ENCODE data around the gene BABAM2. TPM values are rescaled to one million over a fixed set of nuclear protein-coding genes. Genes with fewer than 3 reads are reported as not detected.

BABAM2 gene
- polyA plus RNA-seq, 2 donors, result 9.1 to 18.0 TPM

- H3K4me3 ChIP-seq (ENCODE audit: low read depth in 1 of 2, low read length in 2 of 2), result no peak overlapping the region
- no peaks in the 10 kb centered on the region for H3K36me3 ChIP-seq (ENCODE audit: control insufficient read depth in 2 of 2, insufficient read depth in 2 of 2, low read length in 1 of 2)
- H3K9me3 ChIP-seq (ENCODE audit: control insufficient read depth in 2 of 2, insufficient read depth in 1 of 2, low read depth in 1 of 2, low read length in 1 of 2), result no peaks in the 10 kb centered on the region
- 62 to 69% methylated on average over 3 of the region's 3 CpGs for WGBS, 2 donors
- H3K4me1 ChIP-seq (ENCODE audit: control insufficient read depth in 2 of 2, insufficient read depth in 2 of 2, low read length in 1 of 2), result peaks cover 0 to 3% of the 10 kb centered on the region in 2 donors
- no peaks in the 10 kb centered on the region for H3K27me3 ChIP-seq (ENCODE audit: control insufficient read depth in 1 of 2, insufficient read depth in 2 of 2, low read length in 2 of 2)
- H3K27ac ChIP-seq (ENCODE audit: low read depth in 2 of 2, low read length in 1 of 2), result no peak overlapping the region
These were observed 279.0 kb downstream of the BABAM2 start for GRCh38 chr2:28169492-28169891.

DNA sequence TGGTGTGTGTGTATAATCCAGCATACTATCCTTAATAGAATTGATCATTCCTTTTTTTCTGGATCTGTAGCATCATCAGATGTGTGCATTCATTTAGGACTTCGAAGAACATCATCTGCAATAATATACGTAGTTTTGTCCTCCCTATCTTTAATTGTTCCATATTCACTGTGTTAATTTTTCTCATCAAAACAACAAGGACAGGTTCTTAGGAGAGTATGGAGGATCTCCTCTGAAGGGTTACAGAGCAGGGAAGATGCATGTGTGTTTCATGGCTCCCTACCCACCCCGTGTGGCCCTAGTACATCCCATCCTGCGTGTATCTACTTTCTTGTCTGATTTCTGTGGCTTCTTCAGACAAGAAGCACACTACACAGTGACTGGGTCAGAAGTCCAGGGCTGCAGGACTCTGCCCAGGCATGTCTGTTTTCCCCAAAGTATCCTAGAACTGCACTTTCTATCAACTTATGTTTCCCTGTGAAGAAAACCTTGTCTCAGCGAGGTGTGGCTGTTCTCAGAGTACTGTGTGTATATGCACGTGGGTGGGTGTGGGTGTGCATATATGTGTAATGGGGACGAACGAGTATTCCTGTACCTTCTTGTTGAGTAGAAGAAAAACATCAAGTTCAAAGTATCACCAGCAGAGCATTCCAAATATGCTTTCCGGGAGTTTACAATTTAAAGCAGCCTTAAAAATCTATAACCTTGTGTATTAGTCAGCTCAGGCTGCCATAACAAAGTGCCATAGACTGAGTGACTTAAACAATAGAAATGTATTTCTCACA, 281.8 kb downstream of the BABAM2 start:
- H3K27ac ChIP-seq (ENCODE audit: low read depth in 2 of 2, low read length in 1 of 2), result peak overlapping the region; percentile 80 to 83
- peaks cover 0 to 10% of the 10 kb centered on the region in 2 donors for H3K4me1 ChIP-seq (ENCODE audit: control insufficient read depth in 2 of 2, insufficient read depth in 2 of 2, low read length in 1 of 2)
- no peak overlapping the region for H3K4me3 ChIP-seq (ENCODE audit: low read depth in 1 of 2, low read length in 2 of 2)
- H3K27me3 ChIP-seq (ENCODE audit: control insufficient read depth in 1 of 2, insufficient read depth in 2 of 2, low read length in 2 of 2), result no peaks in the 10 kb centered on the region
- WGBS, 2 donors, result 68 to 84% methylated on average over 9 of the region's 9 CpGs
- no peaks in the 10 kb centered on the region for H3K9me3 ChIP-seq (ENCODE audit: control insufficient read depth in 2 of 2, insufficient read depth in 1 of 2, low read depth in 1 of 2, low read length in 1 of 2)
- no peaks in the 10 kb centered on the region for H3K36me3 ChIP-seq (ENCODE audit: control insufficient read depth in 2 of 2, insufficient read depth in 2 of 2, low read length in 1 of 2)

DNA sequence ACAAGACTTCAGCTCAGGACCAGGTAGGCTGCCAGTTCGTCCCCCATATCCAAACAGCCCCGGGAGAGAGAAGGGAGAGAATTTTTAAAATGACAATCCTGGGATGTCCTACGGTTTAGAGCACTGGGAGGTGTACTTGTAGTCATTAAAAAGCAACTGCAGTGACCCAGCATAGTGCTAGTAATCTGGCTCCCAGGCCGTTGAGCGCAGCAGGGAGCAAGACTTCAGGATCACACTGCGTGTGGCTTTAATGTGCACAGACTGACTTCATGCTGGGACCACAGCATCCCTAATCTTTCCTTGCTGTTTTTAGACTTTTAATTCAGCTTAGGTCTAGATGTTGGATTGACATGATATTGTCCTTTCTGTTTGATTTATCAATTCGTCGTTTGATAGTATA, 282.8 kb downstream of the BABAM2 start:
- Histone ChIP-seq H3K4me1 (ENCODE audit: control insufficient read depth in 2 of 2, insufficient read depth in 2 of 2, low read length in 1 of 2) (peaks cover 0 to 10% of the 10 kb centered on the region in 2 donors), H3K4me3 (ENCODE audit: low read depth in 1 of 2, low read length in 2 of 2) (no peak overlapping the region), H3K27ac (ENCODE audit: low read depth in 2 of 2, low read length in 1 of 2) (peak overlapping the region; percentile 6 to 80), H3K36me3 (ENCODE audit: control insufficient read depth in 2 of 2, insufficient read depth in 2 of 2, low read length in 1 of 2) (no peaks in the 10 kb centered on the region), H3K27me3 (ENCODE audit: control insufficient read depth in 1 of 2, insufficient read depth in 2 of 2, low read length in 2 of 2) (no peaks in the 10 kb centered on the region), H3K9me3 (ENCODE audit: control insufficient read depth in 2 of 2, insufficient read depth in 1 of 2, low read depth in 1 of 2, low read length in 1 of 2) (no peaks in the 10 kb centered on the region)
- 70 to 71% methylated on average over 8 of the region's 8 CpGs for WGBS, 2 donors

GRCh38 chr2:28174211-28174610, 283.7 kb downstream of the BABAM2 start:
- Histone ChIP-seq H3K9me3 (ENCODE audit: control insufficient read depth in 2 of 2, insufficient read depth in 1 of 2, low read depth in 1 of 2, low read length in 1 of 2) (no peaks in the 10 kb centered on the region), H3K27ac (ENCODE audit: low read depth in 2 of 2, low read length in 1 of 2) (no peak overlapping the region), H3K27me3 (ENCODE audit: control insufficient read depth in 1 of 2, insufficient read depth in 2 of 2, low read length in 2 of 2) (no peaks in the 10 kb centered on the region), H3K4me1 (ENCODE audit: control insufficient read depth in 2 of 2, insufficient read depth in 2 of 2, low read length in 1 of 2) (peaks cover 0 to 10% of the 10 kb centered on the region in 2 donors), H3K4me3 (ENCODE audit: low read depth in 1 of 2, low read length in 2 of 2) (no peak overlapping the region), H3K36me3 (ENCODE audit: control insufficient read depth in 2 of 2, insufficient read depth in 2 of 2, low read length in 1 of 2) (no peaks in the 10 kb centered on the region)
- 92% methylated on average over 4 of the region's 4 CpGs for WGBS, 2 donors

DNA sequence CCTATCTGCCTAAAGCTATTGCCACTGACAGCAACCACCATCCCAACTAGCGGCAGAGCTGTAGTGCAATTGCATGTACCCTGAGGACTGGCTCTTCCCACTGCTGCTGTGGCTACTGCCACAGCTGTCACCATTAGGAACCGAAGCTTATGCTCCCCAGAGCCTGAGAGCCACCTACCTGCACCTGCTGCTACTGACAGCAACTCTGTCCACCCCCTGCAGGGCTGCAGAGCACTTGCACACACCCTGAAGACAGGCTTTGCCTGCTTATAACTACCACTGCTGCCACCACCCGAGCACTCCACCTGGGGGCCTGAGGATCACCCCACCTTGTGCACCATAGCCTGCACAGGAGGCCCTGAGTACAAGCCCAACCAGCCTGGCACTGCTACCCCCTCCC, 284.5 kb downstream of the BABAM2 start:
- no peak overlapping the region for H3K27ac ChIP-seq (ENCODE audit: low read depth in 2 of 2, low read length in 1 of 2)
- WGBS, 2 donors, result 90 to 91% methylated on average over 3 of the region's 3 CpGs

GRCh38 chr2:28178946-28179345, 288.4 kb downstream of the BABAM2 start:
- H3K4me3 ChIP-seq (ENCODE audit: low read depth in 1 of 2, low read length in 2 of 2), result no peak overlapping the region
- 94% methylated on average over 1 of the region's 1 CpG for WGBS, 2 donors
- H3K27me3 ChIP-seq (ENCODE audit: control insufficient read depth in 1 of 2, insufficient read depth in 2 of 2, low read length in 2 of 2), result no peaks in the 10 kb centered on the region
- no peak overlapping the region for H3K27ac ChIP-seq (ENCODE audit: low read depth in 2 of 2, low read length in 1 of 2)
- no peaks in the 10 kb centered on the region for H3K36me3 ChIP-seq (ENCODE audit: control insufficient read depth in 2 of 2, insufficient read depth in 2 of 2, low read length in 1 of 2)
- H3K9me3 ChIP-seq (ENCODE audit: control insufficient read depth in 2 of 2, insufficient read depth in 1 of 2, low read depth in 1 of 2, low read length in 1 of 2), result no peaks in the 10 kb centered on the region
- peaks cover 0 to 7% of the 10 kb centered on the region in 2 donors for H3K4me1 ChIP-seq (ENCODE audit: control insufficient read depth in 2 of 2, insufficient read depth in 2 of 2, low read length in 1 of 2)

More for the DNA sequence above, 284.5 kb downstream of the BABAM2 start:
- H3K4me3 ChIP-seq (ENCODE audit: low read depth in 1 of 2, low read length in 2 of 2), result no peak overlapping the region
- no peaks in the 10 kb centered on the region for H3K27me3 ChIP-seq (ENCODE audit: control insufficient read depth in 1 of 2, insufficient read depth in 2 of 2, low read length in 2 of 2)
- peaks cover 0 to 10% of the 10 kb centered on the region in 2 donors for H3K4me1 ChIP-seq (ENCODE audit: control insufficient read depth in 2 of 2, insufficient read depth in 2 of 2, low read length in 1 of 2)
- no peaks in the 10 kb centered on the region for H3K9me3 ChIP-seq (ENCODE audit: control insufficient read depth in 2 of 2, insufficient read depth in 1 of 2, low read depth in 1 of 2, low read length in 1 of 2)
- no peaks in the 10 kb centered on the region for H3K36me3 ChIP-seq (ENCODE audit: control insufficient read depth in 2 of 2, insufficient read depth in 2 of 2, low read length in 1 of 2)

- H3K27me3 ChIP-seq (ENCODE audit: control insufficient read depth in 1 of 2, insufficient read depth in 2 of 2, low read length in 2 of 2), result no peaks in the 10 kb centered on the region
- H3K36me3 ChIP-seq (ENCODE audit: control insufficient read depth in 2 of 2, insufficient read depth in 2 of 2, low read length in 1 of 2), result no peaks in the 10 kb centered on the region
- no peaks in the 10 kb centered on the region for H3K4me1 ChIP-seq (ENCODE audit: control insufficient read depth in 2 of 2, insufficient read depth in 2 of 2, low read length in 1 of 2)
- no peak overlapping the region for H3K27ac ChIP-seq (ENCODE audit: low read depth in 2 of 2, low read length in 1 of 2)
- H3K4me3 ChIP-seq (ENCODE audit: low read depth in 1 of 2, low read length in 2 of 2), result no peak overlapping the region
- 96 to 98% methylated on average over 3 of the region's 3 CpGs for WGBS, 2 donors
- no peaks in the 10 kb centered on the region for H3K9me3 ChIP-seq (ENCODE audit: control insufficient read depth in 2 of 2, insufficient read depth in 1 of 2, low read depth in 1 of 2, low read length in 1 of 2)
These were observed 291.3 kb downstream of the BABAM2 start for GRCh38 chr2:28181801-28182200.

DNA sequence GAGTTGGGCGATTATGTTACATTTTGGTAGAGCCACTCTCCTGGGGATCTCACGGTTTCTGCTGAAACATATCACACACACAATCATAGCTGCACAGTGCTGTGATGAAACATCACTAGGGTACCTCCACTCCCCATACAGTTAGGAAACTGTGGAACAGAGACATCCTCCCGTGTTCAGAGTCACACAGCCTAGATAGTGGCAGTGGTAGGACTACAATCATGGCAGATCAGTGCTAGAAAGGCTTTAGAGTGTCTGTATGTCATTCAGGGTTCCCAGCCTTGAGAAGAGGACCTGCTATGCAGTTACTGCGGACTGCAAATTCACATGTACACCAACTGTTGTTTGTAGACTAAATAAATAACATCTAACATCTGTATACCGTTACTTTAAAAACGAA, 291.8 kb downstream of the BABAM2 start:
- H3K4me3 ChIP-seq (ENCODE audit: low read depth in 1 of 2, low read length in 2 of 2), result no peak overlapping the region
- no peaks in the 10 kb centered on the region for H3K36me3 ChIP-seq (ENCODE audit: control insufficient read depth in 2 of 2, insufficient read depth in 2 of 2, low read length in 1 of 2)
- no peaks in the 10 kb centered on the region for H3K9me3 ChIP-seq (ENCODE audit: control insufficient read depth in 2 of 2, insufficient read depth in 1 of 2, low read depth in 1 of 2, low read length in 1 of 2)
- no peaks in the 10 kb centered on the region for H3K27me3 ChIP-seq (ENCODE audit: control insufficient read depth in 1 of 2, insufficient read depth in 2 of 2, low read length in 2 of 2)
- H3K27ac ChIP-seq (ENCODE audit: low read depth in 2 of 2, low read length in 1 of 2), result no peak overlapping the region
- no peaks in the 10 kb centered on the region for H3K4me1 ChIP-seq (ENCODE audit: control insufficient read depth in 2 of 2, insufficient read depth in 2 of 2, low read length in 1 of 2)
- 80 to 84% methylated on average over 6 of the region's 6 CpGs for WGBS, 2 donors

DNA sequence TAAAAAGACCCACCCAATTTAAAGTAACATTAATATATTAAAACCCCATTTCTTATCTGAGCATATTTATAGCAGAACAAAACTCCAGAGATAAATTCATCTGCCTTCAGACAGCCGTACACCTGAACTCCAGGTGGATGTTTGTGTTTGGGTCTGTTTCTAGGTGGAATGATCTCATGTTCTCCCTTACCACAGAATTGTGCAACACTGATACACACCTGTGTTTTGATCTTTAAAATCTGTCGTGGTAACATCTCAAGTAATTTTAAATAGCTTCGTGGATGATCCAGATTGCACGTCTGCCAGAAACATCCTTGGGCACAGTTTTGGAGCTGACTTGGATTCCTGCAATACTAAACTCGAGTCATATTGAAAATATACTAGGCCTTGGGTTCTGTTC, 294.6 kb downstream of the BABAM2 start:
- H3K9me3 ChIP-seq (ENCODE audit: control insufficient read depth in 2 of 2, insufficient read depth in 1 of 2, low read depth in 1 of 2, low read length in 1 of 2), result no peaks in the 10 kb centered on the region
- no peak overlapping the region for H3K4me3 ChIP-seq (ENCODE audit: low read depth in 1 of 2, low read length in 2 of 2)
- 44 to 52% methylated on average over 5 of the region's 5 CpGs for WGBS, 2 donors

DNA sequence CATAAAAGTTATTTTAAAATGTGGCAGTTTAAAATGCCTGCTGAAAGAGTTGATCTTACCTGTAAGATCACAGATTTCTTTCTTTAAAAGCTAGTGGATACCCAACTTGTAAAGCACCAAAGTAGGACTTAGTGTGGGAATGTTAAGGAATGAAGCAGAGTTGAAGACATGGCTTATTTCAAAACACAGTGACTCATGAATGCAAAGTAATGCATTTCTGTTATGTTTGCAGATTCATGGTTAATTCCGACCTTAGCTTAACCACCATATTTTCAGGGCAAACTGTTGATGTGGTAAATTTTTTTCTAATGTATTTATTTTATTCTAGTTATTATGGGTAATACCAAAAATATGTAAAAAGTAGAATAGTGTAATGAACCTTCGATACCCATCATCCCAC, 295.4 kb downstream of the BABAM2 start:
- no peaks in the 10 kb centered on the region for H3K4me1 ChIP-seq (ENCODE audit: control insufficient read depth in 2 of 2, insufficient read depth in 2 of 2, low read length in 1 of 2)
- no peaks in the 10 kb centered on the region for H3K36me3 ChIP-seq (ENCODE audit: control insufficient read depth in 2 of 2, insufficient read depth in 2 of 2, low read length in 1 of 2)
- H3K4me3 ChIP-seq (ENCODE audit: low read depth in 1 of 2, low read length in 2 of 2), result no peak overlapping the region
- no peaks in the 10 kb centered on the region for H3K27me3 ChIP-seq (ENCODE audit: control insufficient read depth in 1 of 2, insufficient read depth in 2 of 2, low read length in 2 of 2)
- 76 to 89% methylated on average over 2 of the region's 2 CpGs for WGBS, 2 donors
- peak overlapping the region; percentile 41 to 47 for H3K27ac ChIP-seq (ENCODE audit: low read depth in 2 of 2, low read length in 1 of 2)
- H3K9me3 ChIP-seq (ENCODE audit: control insufficient read depth in 2 of 2, insufficient read depth in 1 of 2, low read depth in 1 of 2, low read length in 1 of 2), result no peaks in the 10 kb centered on the region

More for the DNA sequence above, 294.6 kb downstream of the BABAM2 start:
- Histone ChIP-seq H3K4me1 (ENCODE audit: control insufficient read depth in 2 of 2, insufficient read depth in 2 of 2, low read length in 1 of 2) (no peaks in the 10 kb centered on the region), H3K27ac (ENCODE audit: low read depth in 2 of 2, low read length in 1 of 2) (no peak overlapping the region), H3K36me3 (ENCODE audit: control insufficient read depth in 2 of 2, insufficient read depth in 2 of 2, low read length in 1 of 2) (no peaks in the 10 kb centered on the region), H3K27me3 (ENCODE audit: control insufficient read depth in 1 of 2, insufficient read depth in 2 of 2, low read length in 2 of 2) (no peaks in the 10 kb centered on the region)
